SH-SY5Y (cell line): ENCODE data around the gene COG2.

Source experiments
- GATA2 ChIP-seq: IDR thresholded peaks from 2 replicates; pipeline ENCODE4 v1.6.1; 2011; ENCODE audit warnings: mild to moderate bottlenecking, low read depth, low read length
- GATA3 ChIP-seq: IDR thresholded peaks from 2 replicates; pipeline ENCODE4 v1.6.1; 2011; ENCODE audit warnings: low read depth, mild to moderate bottlenecking, low read length, moderate library complexity

GRCh38 chr1:230713138-230713537 is 70.9 kb downstream of the COG2 start:
- TF ChIP-seq GATA2 (no peak), GATA3 (no peak)
